Nephron progenitor cell (in vitro differentiated cells): ENCODE measurements around the gene FRZB.

Source experiments
- DNase-seq: peaks from one replicate; pipeline ENCODE4 v3.0.0; 2021
- H3K27ac Mint-ChIP-seq: 2 replicates; pipeline ENCODE4 v1.8.0; 2021; ENCODE audit warnings: mild to moderate bottlenecking, moderate library complexity, mixed read lengths
- H3K27me3 Mint-ChIP-seq: 2 replicates; pipeline ENCODE4 v1.8.0; 2021; ENCODE audit warnings: mild to moderate bottlenecking, low read depth, mixed read lengths; ENCODE audit not compliant: poor library complexity
- H3K36me3 Mint-ChIP-seq: 2 replicates; pipeline ENCODE4 v1.8.0; 2021; ENCODE audit warnings: low read depth, mixed read lengths
- H3K4me1 Mint-ChIP-seq: 2 replicates; pipeline ENCODE4 v1.8.0; 2021; ENCODE audit warnings: mixed read lengths
- H3K4me3 Mint-ChIP-seq: 2 replicates; pipeline ENCODE4 v1.8.0; 2021; ENCODE audit warnings: mild to moderate bottlenecking, moderate library complexity, mixed read lengths
- H3K9me3 Mint-ChIP-seq: 2 replicates; pipeline ENCODE4 v1.8.0; 2021; ENCODE audit warnings: mild to moderate bottlenecking, moderate library complexity, mixed read lengths
- CTCF ChIP-seq: fragments of 200-600 bp; sonication (generic); IDR thresholded peaks from 2 replicates; pipeline ENCODE4 v1.5.0; 2021; ENCODE audit warnings: antibody characterized with exemption

FRZB gene

GRCh38 chr2:182798736-182799135 is 67.7 kb downstream of the FRZB start:
- TF ChIP-seq CTCF: no peak
- no peak for DNase-seq

GRCh38 chr2:182792441-182792840 is 74.0 kb downstream of the FRZB start:
- H3K36me3 Mint-ChIP-seq: peaks cover 9% of the 10 kb centered on the region
- no peaks in the 10 kb centered on the region for H3K9me3 Mint-ChIP-seq
- H3K27me3 Mint-ChIP-seq: peaks cover 8% of the 10 kb centered on the region
- no peak overlapping the region for H3K4me3 Mint-ChIP-seq
- no peaks in the 10 kb centered on the region for H3K4me1 Mint-ChIP-seq
- no peak overlapping the region for H3K27ac Mint-ChIP-seq
- DNase-seq: no peak
- TF ChIP-seq CTCF: no peak

More at GRCh38 chr2:182798736-182799135, 67.7 kb downstream of the FRZB start:
- Mint-ChIP-seq H3K27me3 (peaks cover 12% of the 10 kb centered on the region), H3K4me1 (peaks cover 16% of the 10 kb centered on the region), H3K36me3 (no peaks in the 10 kb centered on the region), H3K27ac (no peak overlapping the region), H3K9me3 (no peaks in the 10 kb centered on the region), H3K4me3 (no peak overlapping the region)

GRCh38 chr2:182784777-182785176 is 81.7 kb downstream of the FRZB start:
- H3K27ac Mint-ChIP-seq: no peak overlapping the region
- H3K27me3 Mint-ChIP-seq: no peaks in the 10 kb centered on the region
- no peaks in the 10 kb centered on the region for H3K4me1 Mint-ChIP-seq
- H3K36me3 Mint-ChIP-seq: peaks cover 41% of the 10 kb centered on the region
- DNase-seq: no peak
- H3K9me3 Mint-ChIP-seq: peaks cover 19% of the 10 kb centered on the region
- TF ChIP-seq CTCF: peak; percentile 46
- H3K4me3 Mint-ChIP-seq: no peak overlapping the region

- no peak overlapping the region for H3K27ac Mint-ChIP-seq
- H3K4me3 Mint-ChIP-seq: no peak overlapping the region
- peaks cover 45% of the 10 kb centered on the region for H3K36me3 Mint-ChIP-seq
- no peaks in the 10 kb centered on the region for H3K4me1 Mint-ChIP-seq
- no peaks in the 10 kb centered on the region for H3K27me3 Mint-ChIP-seq
- no peak for TF ChIP-seq CTCF
- no peak for DNase-seq
- peaks cover 19% of the 10 kb centered on the region for H3K9me3 Mint-ChIP-seq
Measured at GRCh38 chr2:182784058-182784706, 82.3 kb downstream of the FRZB start.
